K562 (cell line): ENCODE measurements around the gene IKZF3. TPM values are rescaled to one million over a fixed set of nuclear protein-coding genes. Genes with fewer than 3 reads are reported as not detected.
A peak's percentile ranks its signal among the peaks of the same experiment; 100 is the strongest.

Experiments used
- ATF3 ChIP-seq, 2 experiments: fragments of 450-650 bp in 1 of 2; sonication (generic) in 1 of 2; formaldehyde crosslinking in 1 of 2; IDR thresholded peaks in 1 of 2; conservative IDR thresholded peaks in 1 of 2; 2 replicates each; pipeline versions ENCODE4 v1.6.1 to v1.8.1; 2016 to 2023; ENCODE audit warnings: mild to moderate bottlenecking in 2 of 2, moderate library complexity in 2 of 2, inconsistent platforms in 1 of 2, missing genetic modification reagents in 1 of 2
- BCOR ChIP-seq: fragments of 450-650 bp; IDR thresholded peaks from 2 replicates; pipeline ENCODE4 v1.6.1; 2016
- BHLHE40 ChIP-seq: IDR thresholded peaks from 2 replicates; pipeline ENCODE4 v1.6.1; 2011; ENCODE audit warnings: low read length, improper control_type of control experiment
- CHD2 ChIP-seq: IDR thresholded peaks from 2 replicates; pipeline ENCODE4 v1.6.1; 2011; ENCODE audit warnings: low read depth, low read length
- DNMT1 ChIP-seq: fragments of 450-650 bp; IDR thresholded peaks from 2 replicates; pipeline ENCODE4 v1.6.1; 2016; ENCODE audit warnings: antibody characterized with exemption, mild to moderate bottlenecking
- HMGXB4 ChIP-seq: sonication (generic); formaldehyde crosslinking; IDR thresholded peaks from 2 replicates; pipeline ENCODE4 v1.8.1; 2023; ENCODE audit warnings: mild to moderate bottlenecking, missing genetic modification reagents
- MEIS2 ChIP-seq: fragments of 450-650 bp; IDR thresholded peaks from 2 replicates; pipeline ENCODE4 v1.6.1; 2014; ENCODE audit warnings: mild to moderate bottlenecking; ENCODE audit not compliant: partially characterized antibody
- NKRF ChIP-seq: fragments of 450-650 bp; IDR thresholded peaks from 2 replicates; pipeline ENCODE4 v1.6.1; 2016; ENCODE audit warnings: borderline replicate concordance
- THAP12 ChIP-seq: fragments of 250-450 bp; sonication (Bioruptor Pico); IDR thresholded peaks from 2 replicates; pipeline ENCODE4 v1.9.0; 2021; ENCODE audit warnings: mild to moderate bottlenecking, inconsistent platforms
- USF2 ChIP-seq: sonication (generic); formaldehyde crosslinking; IDR thresholded peaks from 2 replicates; pipeline ENCODE4 v1.5.0; 2020; ENCODE audit warnings: missing genetic modification reagents
- ZBTB26 ChIP-seq: fragments of 450-650 bp; formaldehyde crosslinking; IDR thresholded peaks from 2 replicates; pipeline ENCODE4 v1.4.0; 2022; ENCODE audit warnings: missing genetic modification characterization
- ZBTB5 ChIP-seq: fragments of 450-650 bp; IDR thresholded peaks from 2 replicates; pipeline ENCODE4 v1.6.1; 2017; ENCODE audit warnings: antibody characterized with exemption
- ZFP1 ChIP-seq: fragments of 450-650 bp; formaldehyde crosslinking; IDR thresholded peaks from 2 replicates; pipeline ENCODE4 v1.4.0; 2020; ENCODE audit warnings: mild to moderate bottlenecking, mixed read lengths
- ZNF165 ChIP-seq: fragments of 250-450 bp; sonication (Bioruptor Pico); IDR thresholded peaks from 2 replicates; pipeline ENCODE4 v1.4.0; 2020; ENCODE audit warnings: borderline replicate concordance
- ZNF197 ChIP-seq: fragments of 200-800 bp; sonication (Bioruptor generic); IDR thresholded peaks from 2 replicates; pipeline ENCODE4 v1.6.1; 2016; ENCODE audit warnings: low read depth, missing genetic modification characterization, missing compliant biosample characterization
- polyA plus RNA-seq, 8 experiments: library from polyadenylated mRNA; depleted of rRNA in 4 of 8; stranded (reverse) in 5 of 8; unstranded in 3 of 8; fragments of >200 nt; fragmentation: Nextera tagmentation in 2 of 8; fragmentation: Illumina TruSeq in 1 of 8; extraction: Ambion mirVana in 2 of 8; extraction: Trizol in 1 of 8; gene quantifications; 2 replicates each; pipeline versions ENCODE4 v1.2.1 to v1.2.3, GENCODE V29; 2011 to 2014; ENCODE audit warnings: inconsistent platforms in 1 of 8, missing spikeins in 1 of 8
- total RNA-seq, 7 experiments: library from RNA; depleted of rRNA in 6 of 7; stranded (reverse); fragments of >200 nt in 6 of 7; fragmentation: Illumina TruSeq in 2 of 7; extraction: Trizol in 2 of 7; gene quantifications; 2 replicates each; pipeline versions ENCODE4 v1.2.1 to v1.2.3, GENCODE V29; 2011 to 2021; ENCODE audit warnings: low replicate concordance in 1 of 7

Gene IKZF3
- total and polyA plus RNA-seq, 9 of the 15 experiments (the other 6 are each of a cell fraction or from before 2014, with no cell fraction given), result 0.06 to 1.6 (median 0.62) TPM

GRCh38 chr17:39863918-39864746, at the start of gene IKZF3 (continued):
- TF ChIP-seq ZBTB5 (no peak), THAP12 (CRISPR knock-in tag) (no peak), ZFP1 (no peak), ZNF197 (CRISPR knock-in tag) (no peak), USF2 (CRISPR knock-in tag) (0 out of 2 replicates have a peak, but pooled peaks have one; percentile 43), ZNF165 (CRISPR knock-in tag) (no peak), ZBTB26 (no peak), BCOR (no peak), DNMT1 (no peak), MEIS2 (no peak), CHD2 (no peak), ATF3 (IDR thresholded peaks at IDR 0.05) (no peak), ATF3 (CRISPR knock-in tag; conservative IDR thresholded peaks at IDR 0.05) (0 out of 2 replicates have a peak, but pooled peaks have one; percentile 35), HMGXB4 (CRISPR knock-in tag) (peak; percentile 34; the same call in 1 of the 2 replicates), BHLHE40 (peak; percentile 22; the same call in 1 of the 2 replicates), NKRF (peak; percentile 59; the same call in 1 of the 2 replicates)
